WTC11 (cell line): Measurements from ENCODE around the gene CDH13. TPM values are rescaled to one million over a fixed set of nuclear protein-coding genes. Genes with fewer than 3 reads are reported as not detected.

Experiments used
- ATAC-seq: fragments of 200-7000 bp; cut with Tn5 transposase; 2 replicates; pipeline ENCODE4 v1.10.0; 2021; ENCODE audit warnings: mild to moderate bottlenecking, moderate library complexity
- CTCF ChIA-PET: fragments of 300-600 bp; sonication (Branson Sonifier 250); formaldehyde crosslinking; loops from one replicate; lab custom pipeline; 2021; ENCODE audit warnings: antibody characterized with exemption; lab: Charles Lee
- POLR2A ChIA-PET: fragments of 350-600 bp; sonication (Branson Sonifier 250); formaldehyde crosslinking; loops from one replicate; lab custom pipeline; 2021; ENCODE audit warnings: antibody characterized with exemption; lab: Charles Lee
- DNase-seq: peaks from one replicate; pipeline ENCODE4 v3.0.0; 2021; ENCODE audit warnings: low spot score
- H3K27ac Mint-ChIP-seq: 2 replicates; pipeline ENCODE4 v1.8.0; 2021; ENCODE audit warnings: mixed read lengths
- H3K27me3 Mint-ChIP-seq: 2 replicates; pipeline ENCODE4 v1.8.0; 2021; ENCODE audit warnings: low read depth, mild to moderate bottlenecking, moderate library complexity, mixed read lengths
- H3K36me3 Mint-ChIP-seq: 2 replicates; pipeline ENCODE4 v1.8.0; 2021; ENCODE audit warnings: mixed read lengths
- H3K4me1 Mint-ChIP-seq: 2 replicates; pipeline ENCODE4 v1.8.0; 2022; ENCODE audit warnings: mixed read lengths
- H3K4me3 Mint-ChIP-seq: 2 replicates; pipeline ENCODE4 v1.8.0; 2021; ENCODE audit warnings: mild to moderate bottlenecking, moderate library complexity, mixed read lengths
- H3K9me3 Mint-ChIP-seq: 2 replicates; pipeline ENCODE4 v1.8.0; 2021; ENCODE audit warnings: mixed read lengths
- ARID4B ChIP-seq: sonication (generic); formaldehyde crosslinking; IDR thresholded peaks from 2 replicates; pipeline ENCODE4 v1.8.0; 2023; ENCODE audit warnings: missing genetic modification reagents, mild to moderate bottlenecking, borderline replicate concordance
- ATF6 ChIP-seq: sonication (generic); formaldehyde crosslinking; IDR thresholded peaks from 2 replicates; pipeline ENCODE4 v1.8.1; 2023; ENCODE audit warnings: mild to moderate bottlenecking, missing genetic modification reagents
- CREB1 ChIP-seq: sonication (generic); formaldehyde crosslinking; IDR thresholded peaks from 2 replicates; pipeline ENCODE4 v1.8.0; 2023; ENCODE audit warnings: mild to moderate bottlenecking, missing genetic modification reagents
- CREM ChIP-seq: sonication (generic); formaldehyde crosslinking; IDR thresholded peaks from 2 replicates; pipeline ENCODE4 v1.8.1; 2022; ENCODE audit warnings: mild to moderate bottlenecking, missing genetic modification reagents, moderate library complexity
- ESRRA ChIP-seq: sonication (generic); formaldehyde crosslinking; IDR thresholded peaks from 2 replicates; pipeline ENCODE4 v1.8.1; 2022; ENCODE audit warnings: mild to moderate bottlenecking, missing genetic modification reagents, borderline replicate concordance
- FOXP4 ChIP-seq: sonication (generic); formaldehyde crosslinking; IDR thresholded peaks from 2 replicates; pipeline ENCODE4 v1.8.0; 2022; ENCODE audit warnings: mild to moderate bottlenecking, missing genetic modification reagents
- HMGXB4 ChIP-seq: sonication (generic); formaldehyde crosslinking; IDR thresholded peaks from 2 replicates; pipeline ENCODE4 v1.8.1; 2023; ENCODE audit warnings: mild to moderate bottlenecking, moderate library complexity, missing genetic modification reagents
- MXD4 ChIP-seq: fragments of 250-450 bp; sonication (Bioruptor Pico); IDR thresholded peaks from 2 replicates; pipeline ENCODE4 v1.8.0; 2021; ENCODE audit warnings: mild to moderate bottlenecking, moderate library complexity, borderline replicate concordance
- NFATC4 ChIP-seq: fragments of 250-450 bp; sonication (Bioruptor Pico); IDR thresholded peaks from 2 replicates; pipeline ENCODE4 v1.9.0; 2021; ENCODE audit warnings: mild to moderate bottlenecking
- NR1H2 ChIP-seq: sonication (generic); formaldehyde crosslinking; IDR thresholded peaks from 2 replicates; pipeline ENCODE4 v1.9.0; 2021; ENCODE audit warnings: mild to moderate bottlenecking, moderate library complexity, missing genetic modification reagents
- NR3C1 ChIP-seq: sonication (generic); formaldehyde crosslinking; conservative IDR thresholded peaks from 2 replicates; pipeline ENCODE4 v1.8.1; 2023; ENCODE audit warnings: low read depth, mild to moderate bottlenecking, missing genetic modification reagents
- PREB ChIP-seq: sonication (generic); formaldehyde crosslinking; IDR thresholded peaks from 2 replicates; pipeline ENCODE4 v1.8.1; 2022; ENCODE audit warnings: mild to moderate bottlenecking, missing genetic modification reagents, moderate library complexity, borderline replicate concordance
- PRRX2 ChIP-seq: fragments of 250-450 bp; sonication (Bioruptor Pico); IDR thresholded peaks from 2 replicates; pipeline ENCODE4 v1.8.0; 2021; ENCODE audit warnings: mild to moderate bottlenecking
- RORB ChIP-seq: fragments of 250-450 bp; sonication (Bioruptor Pico); IDR thresholded peaks from 2 replicates; pipeline ENCODE4 v1.9.0; 2021; ENCODE audit warnings: mild to moderate bottlenecking
- ZMAT4 ChIP-seq: fragments of 250-450 bp; sonication (Bioruptor Pico); IDR thresholded peaks from 2 replicates; pipeline ENCODE4 v1.9.0; 2021; ENCODE audit warnings: mild to moderate bottlenecking
- ZNF232 ChIP-seq: sonication (generic); formaldehyde crosslinking; IDR thresholded peaks from 2 replicates; pipeline ENCODE4 v1.8.0; 2022; ENCODE audit warnings: mild to moderate bottlenecking, missing genetic modification reagents
- total RNA-seq: library from RNA; stranded (reverse); gene quantifications from 3 replicates; pipeline ENCODE4 v1.2.3, GENCODE V29; 2021
- TF ChIP-seq, protein P1 (sequence below): sonication (generic); formaldehyde crosslinking; IDR thresholded peaks from 2 replicates; pipeline ENCODE4 v1.8.0; 2022; ENCODE audit warnings: mild to moderate bottlenecking, missing genetic modification reagents
- TF ChIP-seq, protein P2 (sequence below): sonication (generic); formaldehyde crosslinking; IDR thresholded peaks from 2 replicates; pipeline ENCODE4 v1.8.0; 2023; ENCODE audit warnings: missing genetic modification reagents

CDH13 gene
- total RNA-seq, 1 experiment from 2014 or later, result 0.81 TPM

GRCh38 chr16:83011939-83012338 is 385.2 kb downstream of the CDH13 start:
- Mint-ChIP-seq H3K27ac (no peak overlapping the region), H3K27me3 (no peaks in the 10 kb centered on the region), H3K9me3 (no peaks in the 10 kb centered on the region; the same call in 1 of the 2 replicates), H3K36me3 (no peaks in the 10 kb centered on the region)
- POLR2A ChIA-PET, result no interaction called here
- DNase-seq (no peak), ATAC-seq (no peak)
- TF ChIP-seq NR3C1 (CRISPR knock-in tag) (no peak), PRRX2 (CRISPR knock-in tag) (no peak)
- TF ChIP-seq, protein P1, sequence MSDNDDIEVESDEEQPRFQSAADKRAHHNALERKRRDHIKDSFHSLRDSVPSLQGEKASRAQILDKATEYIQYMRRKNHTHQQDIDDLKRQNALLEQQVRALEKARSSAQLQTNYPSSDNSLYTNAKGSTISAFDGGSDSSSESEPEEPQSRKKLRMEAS, result no peak
- TF ChIP-seq, all 79 proteins: peak for 0
- H3K4me1 Mint-ChIP-seq, result no peaks in the 10 kb centered on the region
- CTCF ChIA-PET, result no interaction called here
- no peak overlapping the region for H3K4me3 Mint-ChIP-seq

DNA sequence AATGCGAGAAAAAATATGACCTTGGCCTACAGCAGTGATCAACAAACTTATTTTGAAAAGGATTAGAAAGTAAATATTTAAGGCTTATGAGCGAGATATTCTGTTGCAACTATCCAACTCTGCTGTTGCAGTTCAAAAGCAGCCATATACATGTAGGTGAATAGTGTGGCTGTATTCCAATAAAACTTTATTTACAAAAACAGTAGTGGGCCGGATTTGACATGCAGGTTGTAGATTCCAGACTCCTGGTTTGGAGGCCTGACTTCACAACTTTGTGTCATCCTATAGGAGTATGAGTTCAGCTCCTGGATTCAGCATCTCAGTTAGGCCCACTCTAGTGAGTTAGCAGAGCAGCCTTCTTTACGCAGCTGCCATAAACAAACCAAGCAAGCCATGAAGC is 386.3 kb downstream of the CDH13 start:
- CTCF ChIA-PET, result no interaction called here
- POLR2A ChIA-PET, result no interaction called here
- Mint-ChIP-seq H3K27ac (no peak overlapping the region), H3K4me1 (no peaks in the 10 kb centered on the region), H3K36me3 (no peaks in the 10 kb centered on the region), H3K27me3 (no peaks in the 10 kb centered on the region), H3K9me3 (no peaks in the 10 kb centered on the region; the same call in 1 of the 2 replicates), H3K4me3 (no peak overlapping the region)
- DNase-seq (no peak), ATAC-seq (no peak)
- TF ChIP-seq ARID4B (CRISPR knock-in tag) (no peak), HMGXB4 (no peak), NR1H2 (CRISPR knock-in tag) (no peak), ZMAT4 (CRISPR knock-in tag) (no peak), ESRRA (CRISPR knock-in tag) (no peak), ATF6 (CRISPR knock-in tag) (no peak), RORB (CRISPR knock-in tag) (no peak), NFATC4 (CRISPR knock-in tag) (no peak), ZNF232 (CRISPR knock-in tag) (no peak), FOXP4 (CRISPR knock-in tag) (no peak), PREB (CRISPR knock-in tag) (no peak), CREB1 (CRISPR knock-in tag) (no peak), CREM (CRISPR knock-in tag) (no peak), MXD4 (no peak)
- TF ChIP-seq, protein P2, sequence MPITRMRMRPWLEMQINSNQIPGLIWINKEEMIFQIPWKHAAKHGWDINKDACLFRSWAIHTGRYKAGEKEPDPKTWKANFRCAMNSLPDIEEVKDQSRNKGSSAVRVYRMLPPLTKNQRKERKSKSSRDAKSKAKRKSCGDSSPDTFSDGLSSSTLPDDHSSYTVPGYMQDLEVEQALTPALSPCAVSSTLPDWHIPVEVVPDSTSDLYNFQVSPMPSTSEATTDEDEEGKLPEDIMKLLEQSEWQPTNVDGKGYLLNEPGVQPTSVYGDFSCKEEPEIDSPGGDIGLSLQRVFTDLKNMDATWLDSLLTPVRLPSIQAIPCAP (CRISPR knock-in tag), result no peak
- TF ChIP-seq, protein P1, result no peak
